HG03521 (cell line): Measurements from ENCODE around the gene TFIP11.

Experiments used
- ATAC-seq: cut with Tn5 transposase; IDR thresholded peaks from one replicate; pipeline ENCODE4 v1.9.1; 2021; ENCODE audit warnings: mild to moderate bottlenecking, moderate library complexity; ENCODE audit not compliant: unreplicated experiment

TFIP11 gene

GRCh38 chr22:26512149-26512793 lies at the start of gene TFIP11:
Gene TFIP11, minus strand, starts transcription at chr22:26512473. Its CDS starts 2,201 bp downstream, at chr22:26510272.
- peak; percentile 93 for ATAC-seq

- no peak for ATAC-seq
Measured at GRCh38 chr22:26561756-26562417, 49.6 kb upstream of the TFIP11 start.

GRCh38 chr22:26559961-26560575 lies 47.8 kb upstream of the TFIP11 start:
- no peak for ATAC-seq

GRCh38 chr22:26558248-26558895 lies 46.1 kb upstream of the TFIP11 start:
- ATAC-seq: no peak

GRCh38 chr22:26556904-26557303 lies 44.6 kb upstream of the TFIP11 start:
- no peak for ATAC-seq

GRCh38 chr22:26555478-26555877 lies 43.2 kb upstream of the TFIP11 start:
- ATAC-seq: no peak

- ATAC-seq: no peak
Measured at GRCh38 chr22:26554956-26555355, 42.7 kb upstream of the TFIP11 start.

- no peak for ATAC-seq
Measured at GRCh38 chr22:26553056-26553752, 40.9 kb upstream of the TFIP11 start.

GRCh38 chr22:26552466-26552865 lies 40.2 kb upstream of the TFIP11 start:
- ATAC-seq: no peak

GRCh38 chr22:26551568-26551967 lies 39.3 kb upstream of the TFIP11 start:
- no peak for ATAC-seq

GRCh38 chr22:26550498-26551033 lies 38.3 kb upstream of the TFIP11 start:
- no peak for ATAC-seq

GRCh38 chr22:26549902-26550497 lies 37.7 kb upstream of the TFIP11 start:
- no peak for ATAC-seq

GRCh38 chr22:26548984-26549383 lies 36.7 kb upstream of the TFIP11 start:
- no peak for ATAC-seq

GRCh38 chr22:26548303-26548702 lies 36.0 kb upstream of the TFIP11 start:
- no peak for ATAC-seq

- no peak for ATAC-seq
Measured at GRCh38 chr22:26547837-26548236, 35.6 kb upstream of the TFIP11 start.

GRCh38 chr22:26547426-26547825 lies 35.2 kb upstream of the TFIP11 start:
- no peak for ATAC-seq

- no peak for ATAC-seq
Measured at GRCh38 chr22:26546282-26546681, 34.0 kb upstream of the TFIP11 start.

GRCh38 chr22:26545827-26546226 lies 33.6 kb upstream of the TFIP11 start:
- ATAC-seq: no peak

GRCh38 chr22:26545385-26545784 lies 33.1 kb upstream of the TFIP11 start:
- no peak for ATAC-seq

GRCh38 chr22:26544489-26544888 lies 32.2 kb upstream of the TFIP11 start:
- no peak for ATAC-seq
